Gastroesophageal sphincter (tissue), 2 donors: Measurements from ENCODE around the gene TCEANC2.

Source experiments
- POLR2A ChIP-seq, 2 donors: fragments of 450-650 bp; IDR thresholded peaks; one replicate each; pipeline ENCODE4 v1.6.1; 2017; ENCODE audit warnings: antibody characterized with exemption in 2 of 2, mild to moderate bottlenecking in 2 of 2, moderate library complexity in 1 of 2
- POLR2AphosphoS5 ChIP-seq: sonication (generic); formaldehyde crosslinking; IDR thresholded peaks from one replicate; pipeline ENCODE4 v1.6.1; 2017; ENCODE audit warnings: antibody characterized with exemption

- TF ChIP-seq POLR2AphosphoS5 (no peak), POLR2A (IDR thresholded peaks at IDR 0.05) (no peak)
These were observed 45.7 kb downstream of the TCEANC2 start for GRCh38 chr1:54099061-54099610.
